K562 treated with DMSO at 1 percent for 48 hours (cell line): ENCODE data around the gene DNAJC7. TPM values are rescaled to one million over a fixed set of nuclear protein-coding genes. Genes with fewer than 3 reads are reported as not detected.

Source experiments
- total RNA-seq: library from RNA; unstranded; fragments of 300-600 nt; gene quantifications from 2 replicates; pipeline ENCODE4 v1.2.3, GENCODE V29; 2022; ENCODE audit warnings: low replicate concordance; ENCODE audit errors: extremely low read depth

The DNAJC7 gene
- 468 TPM in 1 of 2 replicates, not detected in the other for total RNA-seq

GRCh38 chr17:42016941-42017865, at the start of gene DNAJC7:
Gene DNAJC7, minus strand, starts transcription at chr17:42017439. Its CDS starts 23 bp downstream, at chr17:42017416.

GRCh38 chr17:42050393-42051012, 33.3 kb upstream of the DNAJC7 start, which contains the start of gene C17orf113:
Gene C17orf113, minus strand, starts transcription at chr17:42050601. Its CDS starts 7,225 bp downstream, at chr17:42043376.

GRCh38 chr17:42019509-42020404, 2.5 kb upstream of the DNAJC7 start, which contains the start of gene NKIRAS2:
Gene NKIRAS2, plus strand, starts transcription at chr17:42020090. Its CDS starts 1,488 bp downstream, at chr17:42021578.

GRCh38 chr17:41966463-41967140, 50.6 kb downstream of the DNAJC7 start, which contains the start of gene CNP:
Gene CNP, plus strand, starts transcription at chr17:41966795. Its CDS starts 90 bp downstream, at chr17:41966885.

GRCh38 chr17:41930009-41930832, 87.0 kb downstream of the DNAJC7 start, which contains the start of gene ODAD4:
Gene ODAD4, plus strand, starts transcription at chr17:41930617. Its CDS starts 107 bp downstream, at chr17:41930724.

Other genes with a start within 250 kb of the DNAJC7 start
- gene JUP, start 230.7 kb downstream of the DNAJC7 start, total RNA-seq = not detected in 2 replicates
- gene P3H4, start 205.5 kb downstream of the DNAJC7 start, total RNA-seq = not detected in 2 replicates
- gene FKBP10, start 204.4 kb downstream of the DNAJC7 start, total RNA-seq = not detected in 2 replicates
- gene NT5C3B, start 181.2 kb downstream of the DNAJC7 start, total RNA-seq = not detected in 2 replicates
- not detected in 2 replicates for gene KLHL10, start 179.6 kb downstream of the DNAJC7 start, total RNA-seq
- not detected in 2 replicates for gene KLHL11, start 152.0 kb downstream of the DNAJC7 start, total RNA-seq
- not detected in 2 replicates for gene ACLY, start 98.5 kb downstream of the DNAJC7 start, total RNA-seq
- not detected in 2 replicates for gene ODAD4, start 86.8 kb downstream of the DNAJC7 start, total RNA-seq
- not detected in 2 replicates for gene CNP, start 50.6 kb downstream of the DNAJC7 start, total RNA-seq
- not detected in 2 replicates for gene NKIRAS2, start 2.7 kb upstream of the DNAJC7 start, total RNA-seq
- not detected in 2 replicates for gene C17orf113, start 33.2 kb upstream of the DNAJC7 start, total RNA-seq
- not detected in 2 replicates for gene ZNF385C, start 81.0 kb upstream of the DNAJC7 start, total RNA-seq
- not detected in 2 replicates for gene DHX58, start 95.3 kb upstream of the DNAJC7 start, total RNA-seq
- not detected in 2 replicates for gene KAT2A, start 103.9 kb upstream of the DNAJC7 start, total RNA-seq
- gene HSPB9, start 105.4 kb upstream of the DNAJC7 start, total RNA-seq = not detected in 2 replicates
- not detected in 2 replicates for gene RAB5C, start 137.6 kb upstream of the DNAJC7 start, total RNA-seq
- not detected in 2 replicates for gene KCNH4, start 163.7 kb upstream of the DNAJC7 start, total RNA-seq
- gene HCRT, start 168.0 kb upstream of the DNAJC7 start, total RNA-seq = not detected in 2 replicates
- gene GHDC, start 177.1 kb upstream of the DNAJC7 start, total RNA-seq = not detected in 2 replicates